Skeletal muscle tissue (tissue), 4 donors: ENCODE measurements around the gene MRPS24. TPM values are rescaled to one million over a fixed set of nuclear protein-coding genes. Genes with fewer than 3 reads are reported as not detected.

Source experiments
- H3K27ac ChIP-seq: one replicate; pipeline ENCODE4 v1.7.0; 2013; ENCODE audit warnings: mild to moderate bottlenecking, low read depth, low read length, inconsistent platforms
- H3K27me3 ChIP-seq, 3 donors: one replicate each; pipeline ENCODE4 v1.7.0; 2013; ENCODE audit warnings: low read length in 3 of 3; ENCODE audit not compliant: control insufficient read depth in 3 of 3, insufficient read depth in 3 of 3
- H3K36me3 ChIP-seq, 3 donors: one replicate each; pipeline ENCODE4 v1.7.0; 2013; ENCODE audit warnings: low read length in 3 of 3; ENCODE audit not compliant: control insufficient read depth in 3 of 3, insufficient read depth in 3 of 3
- H3K4me1 ChIP-seq, 3 donors: one replicate each; pipeline ENCODE4 v1.7.0; 2013; ENCODE audit warnings: low read length in 3 of 3, mild to moderate bottlenecking in 3 of 3; ENCODE audit not compliant: control insufficient read depth in 3 of 3, insufficient read depth in 3 of 3
- H3K4me3 ChIP-seq, 3 donors: one replicate each; pipeline ENCODE4 v1.7.0; 2013; ENCODE audit warnings: low read length in 3 of 3
- H3K9ac ChIP-seq, 3 donors: one replicate each; pipeline ENCODE4 v1.7.0; 2013; ENCODE audit warnings: low read length in 3 of 3, mild to moderate bottlenecking in 3 of 3, moderate library complexity in 2 of 3, low read depth in 1 of 3
- H3K9me3 ChIP-seq, 3 donors: one replicate each; pipeline ENCODE4 v1.7.0; 2013; ENCODE audit warnings: low read length in 3 of 3; ENCODE audit not compliant: control insufficient read depth in 3 of 3
- total RNA-seq: library from RNA; depleted of rRNA; stranded (reverse); fragments of >200 nt; gene quantifications from one replicate; pipeline ENCODE4 v1.2.3, GENCODE V29; 2014
- donor health status: Osteomylitis.

MRPS24 gene
- total RNA-seq, 1 donor from 2014 or later, result 55.8 TPM

GRCh38 chr7:43895847-43896415, 26.6 kb upstream of the MRPS24 start:
- Histone ChIP-seq H3K9ac (no peak overlapping the region), H3K9me3 (no peaks in the 10 kb centered on the region), H3K4me1 (peaks cover 1 to 6% (median 4%) of the 10 kb centered on the region in 3 donors), H3K27ac (no peak overlapping the region), H3K4me3 (no peak overlapping the region), H3K36me3 (peaks cover 0 to 3% (median 0%) of the 10 kb centered on the region in 3 donors), H3K27me3 (no peaks in the 10 kb centered on the region)

- Histone ChIP-seq H3K36me3 (peaks cover 2 to 6% (median 3%) of the 10 kb centered on the region in 3 donors), H3K27me3 (no peaks in the 10 kb centered on the region), H3K4me1 (peaks cover 0 to 9% (median 4%) of the 10 kb centered on the region in 3 donors), H3K9ac (no peak overlapping the region), H3K27ac (no peak overlapping the region), H3K4me3 (no peak overlapping the region), H3K9me3 (no peaks in the 10 kb centered on the region)
Measured at GRCh38 chr7:43891069-43891955, 22.0 kb upstream of the MRPS24 start.

- no peaks in the 10 kb centered on the region for H3K9me3 ChIP-seq
- peaks cover 0 to 9% (median 4%) of the 10 kb centered on the region in 3 donors for H3K4me1 ChIP-seq
- H3K9ac ChIP-seq, result no peak overlapping the region
- no peak overlapping the region for H3K27ac ChIP-seq
- no peaks in the 10 kb centered on the region for H3K27me3 ChIP-seq
- peaks cover 5 to 13% (median 5%) of the 10 kb centered on the region in 3 donors for H3K36me3 ChIP-seq
- H3K4me3 ChIP-seq, result no peak overlapping the region
Measured at GRCh38 chr7:43890468-43890867, 21.2 kb upstream of the MRPS24 start.

GRCh38 chr7:43888993-43889945, 20.0 kb upstream of the MRPS24 start:
- Histone ChIP-seq H3K4me1 (peaks cover 0 to 9% (median 4%) of the 10 kb centered on the region in 3 donors), H3K36me3 (peaks cover 9 to 14% (median 11%) of the 10 kb centered on the region in 3 donors), H3K9ac (no peak overlapping the region), H3K9me3 (no peaks in the 10 kb centered on the region), H3K4me3 (no peak overlapping the region), H3K27me3 (no peaks in the 10 kb centered on the region), H3K27ac (no peak overlapping the region)

GRCh38 chr7:43884617-43885016, 15.3 kb upstream of the MRPS24 start:
- Histone ChIP-seq H3K9ac (no peak overlapping the region), H3K4me1 (peaks cover 4% of the 10 kb centered on the region in 3 donors), H3K27me3 (no peaks in the 10 kb centered on the region), H3K9me3 (no peaks in the 10 kb centered on the region), H3K27ac (no peak overlapping the region), H3K4me3 (no peak overlapping the region), H3K36me3 (peaks cover 27 to 35% (median 30%) of the 10 kb centered on the region in 3 donors)

GRCh38 chr7:43884209-43884608, 14.9 kb upstream of the MRPS24 start:
- Histone ChIP-seq H3K4me1 (peaks cover 5 to 8% (median 5%) of the 10 kb centered on the region in 3 donors), H3K36me3 (peaks cover 27 to 39% (median 30%) of the 10 kb centered on the region in 3 donors)

GRCh38 chr7:43880596-43880995, 11.3 kb upstream of the MRPS24 start:
- Histone ChIP-seq H3K27me3 (no peaks in the 10 kb centered on the region), H3K9ac (no peak overlapping the region), H3K4me1 (peaks cover 34 to 37% (median 35%) of the 10 kb centered on the region in 3 donors), H3K9me3 (no peaks in the 10 kb centered on the region), H3K27ac (no peak overlapping the region), H3K36me3 (peaks cover 50 to 64% (median 56%) of the 10 kb centered on the region in 3 donors), H3K4me3 (no peak overlapping the region)

More at GRCh38 chr7:43884209-43884608, 14.9 kb upstream of the MRPS24 start:
- Histone ChIP-seq H3K27ac (no peak overlapping the region), H3K27me3 (no peaks in the 10 kb centered on the region), H3K4me3 (no peak overlapping the region), H3K9ac (no peak overlapping the region), H3K9me3 (no peaks in the 10 kb centered on the region)

GRCh38 chr7:43879477-43879876, 10.2 kb upstream of the MRPS24 start:
- H3K9ac ChIP-seq, result peak overlapping the region in 2 of 3 donors; percentile 14 to 16
- H3K36me3 ChIP-seq, result peaks cover 50 to 65% (median 55%) of the 10 kb centered on the region in 3 donors
- H3K4me3 ChIP-seq, result no peak overlapping the region
- H3K27ac ChIP-seq, result peak overlapping the region; percentile 90
- no peaks in the 10 kb centered on the region for H3K27me3 ChIP-seq
- H3K9me3 ChIP-seq, result no peaks in the 10 kb centered on the region
- peaks cover 34 to 38% (median 35%) of the 10 kb centered on the region in 3 donors for H3K4me1 ChIP-seq

- H3K4me3 ChIP-seq, result peak overlapping the region in 2 of 3 donors; percentile 6 to 49
- no peaks in the 10 kb centered on the region for H3K9me3 ChIP-seq
- peaks cover 34 to 41% (median 36%) of the 10 kb centered on the region in 3 donors for H3K4me1 ChIP-seq
- peaks cover 45 to 59% (median 50%) of the 10 kb centered on the region in 3 donors for H3K36me3 ChIP-seq
- H3K9ac ChIP-seq, result peak overlapping the region in 2 of 3 donors; percentile 14 to 27
- H3K27me3 ChIP-seq, result no peaks in the 10 kb centered on the region
- peak overlapping the region; percentile 90 for H3K27ac ChIP-seq
Measured at GRCh38 chr7:43878867-43879266, 9.6 kb upstream of the MRPS24 start.
